H9 (cell line): ENCODE measurements around the gene CLCN6. TPM values are rescaled to one million over a fixed set of nuclear protein-coding genes. Genes with fewer than 3 reads are reported as not detected.

Experiments used
- DNase-seq: peaks from one replicate; pipeline ENCODE4 v3.0.0-alpha.2; 2017
- H2AFZ ChIP-seq: one replicate; pipeline ENCODE4 v1.6.1; 2013; ENCODE audit warnings: mild to moderate bottlenecking, low read length, control low read depth, moderate library complexity
- H2AK5ac ChIP-seq: 2 replicates; pipeline ENCODE4 v1.6.1; 2013; ENCODE audit warnings: low read length, control low read depth, mixed read lengths; ENCODE audit not compliant: insufficient read length
- H2BK120ac ChIP-seq: one replicate; pipeline ENCODE4 v1.6.1; 2013; ENCODE audit warnings: low read depth, mild to moderate bottlenecking, low read length, control low read depth, inconsistent platforms; ENCODE audit not compliant: poor library complexity, severe bottlenecking
- H2BK12ac ChIP-seq: 2 replicates; pipeline ENCODE4 v1.6.1; 2013; ENCODE audit warnings: low read length, control low read depth, mixed read lengths, low read depth; ENCODE audit not compliant: insufficient read length
- H2BK15ac ChIP-seq: 2 replicates; pipeline ENCODE4 v1.6.1; 2013; ENCODE audit warnings: low read depth, low read length, control low read depth
- H2BK20ac ChIP-seq: one replicate; pipeline ENCODE4 v1.6.1; 2013; ENCODE audit warnings: low read depth, mild to moderate bottlenecking, low read length, control low read depth, inconsistent platforms; ENCODE audit not compliant: poor library complexity, severe bottlenecking
- H2BK5ac ChIP-seq: 2 replicates; pipeline ENCODE4 v1.6.1; 2013; ENCODE audit warnings: low read length, control low read depth, mixed read lengths; ENCODE audit not compliant: insufficient read length
- H3K14ac ChIP-seq: 2 replicates; pipeline ENCODE4 v1.6.1; 2013; ENCODE audit warnings: low read length, control low read depth; ENCODE audit not compliant: insufficient read depth
- H3K18ac ChIP-seq: 2 replicates; pipeline ENCODE4 v1.6.1; 2013; ENCODE audit warnings: low read depth, mild to moderate bottlenecking, mixed read lengths, low read length, control low read depth; ENCODE audit not compliant: insufficient read length
- H3K23ac ChIP-seq: 2 replicates; pipeline ENCODE4 v1.6.1; 2013; ENCODE audit warnings: low read length, control low read depth, mixed read lengths, low read depth; ENCODE audit not compliant: insufficient read length
- H3K23me2 ChIP-seq: 2 replicates; pipeline ENCODE4 v1.6.1; 2013; ENCODE audit warnings: low read depth, mild to moderate bottlenecking, mixed read lengths, low read length, control low read depth; ENCODE audit not compliant: insufficient read length, poor library complexity, severe bottlenecking
- H3K27ac ChIP-seq: 2 replicates; pipeline ENCODE4 v1.5.1; 2013; ENCODE audit warnings: low read length, control low read depth, mixed read lengths, low read depth; ENCODE audit not compliant: insufficient read length
- H3K27me3 ChIP-seq: 2 replicates; pipeline ENCODE4 v1.6.1; 2013; ENCODE audit warnings: low read length, control low read depth, inconsistent platforms; ENCODE audit not compliant: insufficient read depth
- H3K4ac ChIP-seq: 2 replicates; pipeline ENCODE4 v1.6.1; 2013; ENCODE audit warnings: low read depth, mild to moderate bottlenecking, control low read depth, inconsistent platforms, low read length, moderate library complexity
- H3K4me1 ChIP-seq: 2 replicates; pipeline ENCODE4 v1.6.1; 2013; ENCODE audit warnings: low read length, control low read depth, inconsistent platforms; ENCODE audit not compliant: insufficient read depth
- H3K4me2 ChIP-seq: 2 replicates; pipeline ENCODE4 v1.6.1; 2013; ENCODE audit warnings: low read length, control low read depth, mixed read lengths; ENCODE audit not compliant: insufficient read length, insufficient read depth
- H3K56ac ChIP-seq: 2 replicates; pipeline ENCODE4 v1.6.1; 2013; ENCODE audit warnings: low read depth, mild to moderate bottlenecking, mixed read lengths, low read length, control low read depth; ENCODE audit not compliant: insufficient read length
- H3K79me1 ChIP-seq: 2 replicates; pipeline ENCODE4 v1.6.1; 2013; ENCODE audit warnings: low read depth, mild to moderate bottlenecking, moderate library complexity, low read length, control low read depth, inconsistent platforms; ENCODE audit not compliant: insufficient read depth, poor library complexity, severe bottlenecking
- H3K79me2 ChIP-seq: 2 replicates; pipeline ENCODE4 v1.6.1; 2013; ENCODE audit warnings: low read length, control low read depth, inconsistent platforms; ENCODE audit not compliant: insufficient read depth
- H3K9ac ChIP-seq: 2 replicates; pipeline ENCODE4 v1.6.1; 2013; ENCODE audit warnings: low read length, control low read depth, mixed read lengths; ENCODE audit not compliant: insufficient read length; ENCODE audit errors: extremely low read depth
- H3K9me3 ChIP-seq: one replicate; pipeline ENCODE4 v1.6.1; 2013; ENCODE audit warnings: low read depth, low read length, inconsistent platforms; ENCODE audit not compliant: control insufficient read depth
- H3T11ph ChIP-seq: one replicate; pipeline ENCODE4 v1.6.1; 2013; ENCODE audit warnings: mild to moderate bottlenecking, low read length, control low read depth, inconsistent platforms
- H4K20me1 ChIP-seq: one replicate; pipeline ENCODE4 v1.6.1; 2013; ENCODE audit not compliant: control insufficient read depth, insufficient read length, insufficient read depth
- H4K5ac ChIP-seq: 2 replicates; pipeline ENCODE4 v1.6.1; 2013; ENCODE audit warnings: low read depth, mild to moderate bottlenecking, mixed read lengths, low read length, control low read depth; ENCODE audit not compliant: insufficient read length
- H4K8ac ChIP-seq: replicated peaks from 2 replicates; pipeline ENCODE4 v1.6.1; 2013; ENCODE audit warnings: low read length, control low read depth, mixed read lengths, low read depth; ENCODE audit not compliant: insufficient read length
- H4K91ac ChIP-seq: 2 replicates; pipeline ENCODE4 v1.6.1; 2013; ENCODE audit warnings: low read depth, mild to moderate bottlenecking, moderate library complexity, mixed read lengths, low read length, control low read depth; ENCODE audit not compliant: insufficient read length
- H3K27ac Mint-ChIP-seq, 3 experiments: 2 replicates in 2 of 3; 3 replicates in 1 of 3; pipeline ENCODE4 v1.8.0; 2020 to 2021; ENCODE audit warnings: mixed read lengths in 3 of 3, mild to moderate bottlenecking in 1 of 3, moderate library complexity in 1 of 3
- H3K27me3 Mint-ChIP-seq: 2 replicates; pipeline ENCODE4 v1.8.0; 2021; ENCODE audit warnings: low read depth, mild to moderate bottlenecking, moderate library complexity, mixed read lengths
- H3K36me3 Mint-ChIP-seq, 3 experiments: 2 replicates in 2 of 3; 3 replicates in 1 of 3; pipeline ENCODE4 v1.8.0; 2020 to 2021; ENCODE audit warnings: low read depth in 3 of 3, mixed read lengths in 3 of 3; ENCODE audit not compliant: insufficient read depth in 1 of 3
- H3K4me1 Mint-ChIP-seq, 2 experiments: 2 replicates each; pipeline ENCODE4 v1.8.0; 2020; ENCODE audit warnings: mixed read lengths in 2 of 2
- H3K4me3 Mint-ChIP-seq, 2 experiments: 2 replicates in 1 of 2; 3 replicates in 1 of 2; pipeline ENCODE4 v1.8.0; 2020 to 2021; ENCODE audit warnings: mild to moderate bottlenecking in 2 of 2, mixed read lengths in 2 of 2, moderate library complexity in 1 of 2
- H3K9me3 Mint-ChIP-seq, 2 experiments: 2 replicates in 1 of 2; 3 replicates in 1 of 2; pipeline ENCODE4 v1.8.0; 2020; ENCODE audit warnings: mild to moderate bottlenecking in 2 of 2, mixed read lengths in 2 of 2, moderate library complexity in 1 of 2
- CTCF ChIP-seq: fragments of 200-600 bp; sonication (generic); conservative IDR thresholded peaks from 3 replicates; pipeline ENCODE4 v1.8.0; 2021; ENCODE audit warnings: antibody characterized with exemption, mild to moderate bottlenecking
- WGBS: extraction: QIAGEN DNeasy Blood & Tissue Kit; methylation state at CpG from one replicate; pipeline ENCODE4 v1.1.7; 2013; ENCODE audit warnings: missing lambda C conversion rate, low lambda C conversion rate, mixed read lengths; ENCODE audit not compliant: insufficient read length; ENCODE audit errors: extremely low coverage; 5-methylcytosine and 5-hydroxymethylcytosine counted together
- total RNA-seq: library from RNA; stranded (reverse); gene quantifications from 2 replicates; pipeline ENCODE4 v1.2.1, GENCODE V29; 2021

The CLCN6 gene
- total RNA-seq, 1 experiment from 2014 or later: 20.5 TPM

- Histone ChIP-seq H3K4me1 (no peaks in the 10 kb centered on the region), H3K79me2 (no peaks in the 10 kb centered on the region), H4K5ac (no peak overlapping the region), H2AFZ (no peak overlapping the region), H3T11ph (no peak overlapping the region), H4K91ac (no peak overlapping the region), H2BK20ac (no peak overlapping the region), H2BK15ac (no peak overlapping the region), H3K18ac (no peak overlapping the region), H2BK12ac (no peak overlapping the region), H3K79me1 (no peaks in the 10 kb centered on the region), H3K14ac (no peak overlapping the region), H3K4me2 (no peak overlapping the region), H3K27me3 (no peaks in the 10 kb centered on the region; the same call in 1 of the 2 replicates), H4K8ac (no peak overlapping the region), H3K56ac (no peak overlapping the region), H3K9me3 (no peaks in the 10 kb centered on the region), H3K9ac (no peak overlapping the region), H2AK5ac (no peak overlapping the region), H2BK120ac (no peak overlapping the region), H3K4ac (no peak overlapping the region), H2BK5ac (no peak overlapping the region), H4K20me1 (no peaks in the 10 kb centered on the region), H3K23me2 (no peaks in the 10 kb centered on the region), H3K27ac (no peak overlapping the region), H3K23ac (no peak overlapping the region)
- Mint-ChIP-seq H3K27ac (no peak overlapping the region), H3K36me3 (no peaks in the 10 kb centered on the region), H3K27me3 (peaks cover 47% of the 10 kb centered on the region), H3K4me1 (peaks cover 6 to 15% of the 10 kb centered on the region in 2 experiments; a peak in 3 of 4 replicates), H3K4me3 (no peak overlapping the region), H3K9me3 (no peaks in the 10 kb centered on the region)
- DNase-seq: no peak
- WGBS: no CpG with 5 or more reads among the region's 8 CpGs
- TF ChIP-seq CTCF: no peak
Observed at GRCh38 chr1:11854519-11854918, 48.5 kb downstream of the CLCN6 start.
